ENCODE measurements around the gene BGLAP. TPM values are rescaled to one million over a fixed set of nuclear protein-coding genes. Genes with fewer than 3 reads are reported as not detected.

BGLAP gene
- total and polyA plus RNA-seq, 9 donors = 1.4 to 4.6 (median 1.9) TPM; not detected in 1

DNA sequence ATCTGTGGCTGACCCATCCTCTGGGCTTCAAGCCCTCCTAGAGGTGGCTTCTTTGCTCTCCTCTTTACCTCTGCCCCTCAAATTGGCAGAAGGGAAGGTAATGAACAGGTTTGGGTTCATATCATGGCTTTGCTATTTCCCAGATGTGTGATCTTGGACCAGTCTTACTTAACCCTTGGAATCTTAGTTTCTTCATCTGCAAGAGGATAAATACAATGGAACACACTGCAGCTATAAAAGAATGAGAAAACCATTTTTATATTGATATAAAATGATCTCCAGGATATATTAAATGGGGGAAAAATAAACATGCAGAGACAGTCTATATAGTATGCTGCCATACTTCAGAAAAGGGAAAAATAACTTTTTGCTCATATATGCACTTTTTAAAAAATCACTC, 47.9 kb downstream of the BGLAP start:
- intact Hi-C loops (cut with DNase I) = no loop called here
- Histone ChIP-seq H3K27me3 (no peaks in the 10 kb centered on the region), H3K9me3 (no peaks in the 10 kb centered on the region), H3K27ac (no peak overlapping the region), H3K36me3 (no peaks in the 10 kb centered on the region), H3K4me3 (no peak overlapping the region), H3K4me1 (ENCODE audit: insufficient read depth) (peaks cover 3% of the 10 kb centered on the region)
- DNase-seq = no peak
- TF ChIP-seq, protein P1, sequence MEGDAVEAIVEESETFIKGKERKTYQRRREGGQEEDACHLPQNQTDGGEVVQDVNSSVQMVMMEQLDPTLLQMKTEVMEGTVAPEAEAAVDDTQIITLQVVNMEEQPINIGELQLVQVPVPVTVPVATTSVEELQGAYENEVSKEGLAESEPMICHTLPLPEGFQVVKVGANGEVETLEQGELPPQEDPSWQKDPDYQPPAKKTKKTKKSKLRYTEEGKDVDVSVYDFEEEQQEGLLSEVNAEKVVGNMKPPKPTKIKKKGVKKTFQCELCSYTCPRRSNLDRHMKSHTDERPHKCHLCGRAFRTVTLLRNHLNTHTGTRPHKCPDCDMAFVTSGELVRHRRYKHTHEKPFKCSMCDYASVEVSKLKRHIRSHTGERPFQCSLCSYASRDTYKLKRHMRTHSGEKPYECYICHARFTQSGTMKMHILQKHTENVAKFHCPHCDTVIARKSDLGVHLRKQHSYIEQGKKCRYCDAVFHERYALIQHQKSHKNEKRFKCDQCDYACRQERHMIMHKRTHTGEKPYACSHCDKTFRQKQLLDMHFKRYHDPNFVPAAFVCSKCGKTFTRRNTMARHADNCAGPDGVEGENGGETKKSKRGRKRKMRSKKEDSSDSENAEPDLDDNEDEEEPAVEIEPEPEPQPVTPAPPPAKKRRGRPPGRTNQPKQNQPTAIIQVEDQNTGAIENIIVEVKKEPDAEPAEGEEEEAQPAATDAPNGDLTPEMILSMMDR (IDR thresholded peaks at IDR 0.05) = no peak
- TF ChIP-seq EP300 (IDR thresholded peaks at IDR 0.05) (no peak), POLR2A (IDR thresholded peaks at IDR 0.05) (no peak)

DNA sequence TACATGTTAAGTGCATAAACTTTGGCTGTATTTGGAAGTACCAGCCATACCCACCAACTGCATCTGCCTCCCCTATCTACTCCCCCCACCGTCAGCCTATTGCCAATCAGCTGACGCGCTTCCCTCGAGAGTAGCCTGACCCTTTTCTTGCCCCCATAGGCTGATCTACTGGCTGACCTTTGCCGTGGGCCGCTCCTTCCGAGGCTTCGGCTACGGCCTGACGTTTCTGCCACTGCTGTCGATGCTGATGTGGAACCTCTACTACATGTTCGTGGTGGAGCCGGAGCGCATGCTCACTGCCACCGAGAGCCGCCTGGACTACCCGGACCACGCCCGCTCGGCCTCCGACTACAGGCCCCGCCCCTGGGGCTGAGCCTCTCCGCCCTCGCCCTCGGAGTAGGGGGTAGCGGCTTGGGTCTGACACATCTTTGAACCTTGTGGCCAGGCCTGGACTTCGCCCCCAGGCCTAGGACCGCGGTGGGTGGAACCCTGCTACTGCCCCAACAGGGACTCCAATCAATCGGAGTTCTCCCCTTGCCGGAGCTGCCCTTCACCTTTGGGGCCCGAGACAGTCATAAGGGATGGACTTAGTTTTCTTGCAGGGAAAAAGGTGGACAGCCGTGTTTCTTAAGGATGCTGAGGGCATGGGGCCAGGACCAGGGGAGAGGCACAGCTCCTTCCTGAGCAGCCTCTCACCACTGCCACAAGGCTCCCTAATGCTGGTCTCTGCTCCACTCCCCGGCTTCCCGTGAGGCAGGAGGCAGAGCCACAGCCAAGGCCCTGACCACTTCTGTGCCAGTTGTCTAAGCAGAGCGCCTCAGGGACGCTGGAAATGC, 49.5 kb downstream of the BGLAP start:
- TF ChIP-seq, protein P1 (IDR thresholded peaks at IDR 0.05) = no peak
- no peak for TF ChIP-seq POLR2A (IDR thresholded peaks at IDR 0.05)
- TF ChIP-seq EP300 (IDR thresholded peaks at IDR 0.05) = no peak
- peak; percentile 88 to 91 (median 89) for DNase-seq
- Histone ChIP-seq H3K36me3 (no peaks in the 10 kb centered on the region), H3K4me1 (ENCODE audit: insufficient read depth) (peaks cover 7% of the 10 kb centered on the region), H3K9me3 (no peaks in the 10 kb centered on the region), H3K4me3 (peak overlapping the region; percentile 45), H3K27ac (peak overlapping the region; percentile 75 to 85), H3K27me3 (no peaks in the 10 kb centered on the region)
- intact Hi-C loops (cut with DNase I) = no loop called here
- 3 to 6% (median 4%) methylated on average over 32 to 37 of the region's 37 CpGs for WGBS, 3 donors

Small RNA genes within 50 kb of the gene (small RNA-seq; reads per million reads assigned to genes)
- not detected for gene RF00568

Other genes with a start within 250 kb of the BGLAP start
- 100 to 1,000 TPM; 261 to 496 (median 272) TPM for gene SSR2, start 221.2 kb upstream of the BGLAP start, total RNA-seq
- gene SSR2, start 221.2 kb upstream of the BGLAP start, polyA plus RNA-seq = 100 to 1,000 TPM; 465 to 601 TPM
- gene UBQLN4, start 188.4 kb upstream of the BGLAP start, total RNA-seq = 10 to 100 TPM; 14.2 to 38.0 (median 26.6) TPM
- gene UBQLN4, start 188.4 kb upstream of the BGLAP start, polyA plus RNA-seq = 10 to 100 TPM; 16.3 to 33.9 TPM
- 10 to 100 TPM; 20.1 to 66.1 (median 24.9) TPM for gene LAMTOR2, start 187.4 kb upstream of the BGLAP start, total RNA-seq
- 10 to 100 TPM; 20.1 to 41.2 TPM for gene LAMTOR2, start 187.4 kb upstream of the BGLAP start, polyA plus RNA-seq
- 10 to 100 TPM in 1 of 7 donors, 1 to 10 TPM in 4, under 1 TPM in 2; 0.45 to 38.6 (median 3.5) TPM for gene RAB25, start 181.0 kb upstream of the BGLAP start, total RNA-seq
- gene RAB25, start 181.0 kb upstream of the BGLAP start, polyA plus RNA-seq = under 1 TPM in 1 of 2 donors, not detected in 1; 0.28 TPM
- gene MEX3A, start 159.7 kb upstream of the BGLAP start, total RNA-seq = 10 to 100 TPM in 4 of 7 donors, 1 to 10 TPM in 3; 3.5 to 12.4 (median 10.2) TPM
- gene MEX3A, start 159.7 kb upstream of the BGLAP start, polyA plus RNA-seq = 1 to 10 TPM; 5.6 to 6.6 TPM
- 100 to 1,000 TPM; 197 to 609 (median 377) TPM for gene LMNA, start 127.5 kb upstream of the BGLAP start, total RNA-seq
- gene LMNA, start 127.5 kb upstream of the BGLAP start, polyA plus RNA-seq = 100 to 1,000 TPM in 1 of 2 donors, 10 to 100 TPM in 1; 50.1 to 157 TPM
- gene SEMA4A, start 88.6 kb upstream of the BGLAP start, total RNA-seq = 1 to 10 TPM; 2.7 to 9.0 (median 5.5) TPM
- 1 to 10 TPM; 2.1 to 2.8 TPM for gene SEMA4A, start 88.6 kb upstream of the BGLAP start, polyA plus RNA-seq
- gene SLC25A44, start 48.1 kb upstream of the BGLAP start, total RNA-seq = 10 to 100 TPM in 6 of 7 donors, 1 to 10 TPM in 1; 6.8 to 20.9 (median 16.8) TPM
- 10 to 100 TPM in 1 of 2 donors, 1 to 10 TPM in 1; 7.3 to 21.0 TPM for gene SLC25A44, start 48.1 kb upstream of the BGLAP start, polyA plus RNA-seq
- 10 to 100 TPM; 36.6 to 84.2 (median 53.0) TPM for gene PMF1, start 29.2 kb upstream of the BGLAP start, total RNA-seq
- 10 to 100 TPM; 35.0 to 70.6 TPM for gene PMF1, start 29.2 kb upstream of the BGLAP start, polyA plus RNA-seq
- gene PAQR6, start 5.9 kb downstream of the BGLAP start, total RNA-seq = 1 to 10 TPM in 4 of 7 donors, under 1 TPM in 3; 0.25 to 1.8 (median 1.3) TPM
- gene PAQR6, start 5.9 kb downstream of the BGLAP start, polyA plus RNA-seq = under 1 TPM; 0.67 to 0.72 TPM
- gene SMG5, start 40.6 kb downstream of the BGLAP start, total RNA-seq = 10 to 100 TPM; 31.5 to 54.6 (median 44.6) TPM
- 10 to 100 TPM; 30.1 to 31.1 TPM for gene SMG5, start 40.6 kb downstream of the BGLAP start, polyA plus RNA-seq
- 1 to 10 TPM in 6 of 7 donors, under 1 TPM in 1; 0.80 to 3.3 (median 2.2) TPM for gene TMEM79, start 42.1 kb downstream of the BGLAP start, total RNA-seq
- 1 to 10 TPM; 1.2 to 2.1 TPM for gene TMEM79, start 42.1 kb downstream of the BGLAP start, polyA plus RNA-seq
- gene GLMP, start 53.5 kb downstream of the BGLAP start, total RNA-seq = 10 to 100 TPM; 20.2 to 47.9 (median 32.3) TPM
- 10 to 100 TPM; 33.0 to 42.0 TPM for gene GLMP, start 53.5 kb downstream of the BGLAP start, polyA plus RNA-seq
- under 1 TPM in 4 of 7 donors, not detected in 3; 0.33 to 0.56 (median 0.40) TPM for gene VHLL, start 57.1 kb downstream of the BGLAP start, total RNA-seq
- gene VHLL, start 57.1 kb downstream of the BGLAP start, polyA plus RNA-seq = not detected
- gene CCT3, start 96.1 kb downstream of the BGLAP start, total RNA-seq = 100 to 1,000 TPM; 157 to 228 (median 175) TPM
- gene CCT3, start 96.1 kb downstream of the BGLAP start, polyA plus RNA-seq = 100 to 1,000 TPM; 119 to 230 TPM
- gene TSACC, start 96.3 kb downstream of the BGLAP start, total RNA-seq = not detected
- under 1 TPM in 1 of 2 donors, not detected in 1; 1.00 TPM for gene TSACC, start 96.3 kb downstream of the BGLAP start, polyA plus RNA-seq
- 10 to 100 TPM in 4 of 7 donors, 1 to 10 TPM in 3; 2.3 to 27.4 (median 13.6) TPM for gene RHBG, start 127.0 kb downstream of the BGLAP start, total RNA-seq
- 10 to 100 TPM in 1 of 2 donors, 1 to 10 TPM in 1; 2.5 to 19.5 TPM for gene RHBG, start 127.0 kb downstream of the BGLAP start, polyA plus RNA-seq